Activated CD8-positive, alpha-beta T cell treated with anti-CD3 and anti-CD28 coated beads, Interleukin-2, amount 10 ng/mL, durations not matched to agents 7 days and 5 days (primary cell): ENCODE measurements around the gene CTXND1. TPM values are rescaled to one million over a fixed set of nuclear protein-coding genes. Genes with fewer than 3 reads are reported as not detected.
A peak's percentile ranks its signal among the peaks of the same experiment; 100 is the strongest.
"Not testable (repeated sequence)": the region's sequence is repeated elsewhere in the genome, so short reads cannot be mapped to it uniquely, and the experiment has no call there.

ENCODE experiments used
- ATAC-seq: fragments of 150-1000 bp; cut with Tn5 transposase; one replicate; pipeline ENCODE4 v1.10.0; 2021; ENCODE audit warnings: moderate library complexity
- CTCF ChIA-PET: fragments of 350-600 bp; sonication (Branson Sonifier 250); formaldehyde crosslinking; loops from one replicate; lab custom pipeline; 2021; ENCODE audit warnings: antibody characterized with exemption; lab: Charles Lee
- POLR2A ChIA-PET: fragments of 350-600 bp; sonication (Branson Sonifier 250); formaldehyde crosslinking; loops from one replicate; lab custom pipeline; 2021; ENCODE audit warnings: antibody characterized with exemption; lab: Charles Lee
- DNase-seq: peaks from one replicate; pipeline ENCODE4 v3.0.0-alpha.2; 2020
- H3K27ac Mint-ChIP-seq: one replicate; pipeline ENCODE4 v1.8.0; 2021; ENCODE audit warnings: mild to moderate bottlenecking, mixed read lengths
- H3K27me3 Mint-ChIP-seq: one replicate; pipeline ENCODE4 v1.8.0; 2021; ENCODE audit warnings: low read depth, mixed read lengths
- H3K36me3 Mint-ChIP-seq: one replicate; pipeline ENCODE4 v1.8.0; 2021; ENCODE audit warnings: low read depth, mixed read lengths
- H3K4me1 Mint-ChIP-seq: one replicate; pipeline ENCODE4 v1.8.0; 2021; ENCODE audit warnings: low read depth, mixed read lengths
- H3K4me3 Mint-ChIP-seq: one replicate; pipeline ENCODE4 v1.8.0; 2021; ENCODE audit warnings: mild to moderate bottlenecking, mixed read lengths
- H3K9me3 Mint-ChIP-seq: one replicate; pipeline ENCODE4 v1.8.0; 2022; ENCODE audit warnings: mixed read lengths; ENCODE audit not compliant: insufficient read depth
- total RNA-seq, 2 experiments: library from RNA; stranded (reverse); gene quantifications; one replicate each; pipeline ENCODE4 v1.2.3, GENCODE V29; 2021

Gene CTXND1
- total RNA-seq, 2 experiments from 2014 or later, result not detected

- peaks cover 54% of the 10 kb centered on the region for H3K36me3 Mint-ChIP-seq
- H3K27ac Mint-ChIP-seq, result peak overlapping the region; percentile 92
- H3K9me3 Mint-ChIP-seq, result no peaks in the 10 kb centered on the region
- ATAC-seq (no peak), DNase-seq (no peak)
- H3K27me3 Mint-ChIP-seq, result no peaks in the 10 kb centered on the region
- peaks cover 28% of the 10 kb centered on the region for H3K4me1 Mint-ChIP-seq
- CTCF ChIA-PET, result interaction anchor here (3.2 kb wide), 1 partner anchor 11 kb away, joined by 10 read pairs; no protein-coding TSS in a partner anchor
- H3K4me3 Mint-ChIP-seq, result no peak overlapping the region
- POLR2A ChIA-PET, result interaction anchor here (2.0 kb wide), 1 partner anchor 102 kb away, joined by 7 read pairs; the partner anchor contains the start of gene ZFAND6
These were observed 89.9 kb downstream of the CTXND1 start for GRCh38 chr15:80162059-80162554.

- CTCF ChIA-PET, result interaction anchor here (0.9 to 3.2 kb wide), 3 partner anchors 11 to 101 kb away, joined by 3 to 10 read pairs (median 4); no protein-coding TSS in a partner anchor
- ATAC-seq, result no peak
- Mint-ChIP-seq H3K4me3 (no peak overlapping the region), H3K27me3 (no peaks in the 10 kb centered on the region), H3K36me3 (peaks cover 54% of the 10 kb centered on the region), H3K9me3 (no peaks in the 10 kb centered on the region), H3K4me1 (peaks cover 25% of the 10 kb centered on the region), H3K27ac (peak overlapping the region; percentile 92)
- POLR2A ChIA-PET, result interaction anchor here (0.6 to 2.0 kb wide), 3 partner anchors 10 to 184 kb away, joined by 3 to 7 read pairs (median 3); partner anchors contain the start of gene ZFAND6
- no peak for DNase-seq
These were observed 90.5 kb downstream of the CTXND1 start for GRCh38 chr15:80161468-80162016.

GRCh38 chr15:80160570-80161156, 91.3 kb downstream of the CTXND1 start:
- Mint-ChIP-seq H3K27ac (peak overlapping the region; percentile 92), H3K4me1 (peaks cover 25% of the 10 kb centered on the region), H3K27me3 (no peaks in the 10 kb centered on the region), H3K9me3 (no peaks in the 10 kb centered on the region), H3K36me3 (peaks cover 54% of the 10 kb centered on the region), H3K4me3 (no peak overlapping the region)
- ATAC-seq (peak; percentile 91), DNase-seq (peak; percentile 76)
- ChIA-PET CTCF (interaction anchor here (0.6 to 1.6 kb wide), 8 partner anchors 9 to 100 kb away, joined by 3 to 5 read pairs (median 3); no protein-coding TSS in a partner anchor), POLR2A (interaction anchor here (1.0 to 2.0 kb wide), 3 partner anchors 9 to 192 kb away, joined by 3 to 7 read pairs (median 3); partner anchors contain the start of gene ZFAND6)

GRCh38 chr15:80159811-80160569, 92.0 kb downstream of the CTXND1 start:
- Mint-ChIP-seq H3K36me3 (peaks cover 54% of the 10 kb centered on the region), H3K27me3 (no peaks in the 10 kb centered on the region), H3K4me3 (no peak overlapping the region), H3K4me1 (peaks cover 31% of the 10 kb centered on the region), H3K9me3 (no peaks in the 10 kb centered on the region), H3K27ac (peak overlapping the region; percentile 92)
- ChIA-PET CTCF (interaction anchor here (0.7 to 1.6 kb wide), 7 partner anchors 8 to 99 kb away, joined by 3 to 5 read pairs (median 3); no protein-coding TSS in a partner anchor), POLR2A (interaction anchor here (1.0 to 2.0 kb wide), 3 partner anchors 8 to 192 kb away, joined by 3 to 7 read pairs (median 3); partner anchors contain the start of gene ZFAND6)
- DNase-seq, result no peak
- ATAC-seq, result peak; percentile 37

GRCh38 chr15:80159301-80159700, 92.7 kb downstream of the CTXND1 start:
- no peak overlapping the region for H3K4me3 Mint-ChIP-seq
- no peak for DNase-seq
- H3K27ac Mint-ChIP-seq, result peak overlapping the region; percentile 71
- no peak for ATAC-seq
- H3K27me3 Mint-ChIP-seq, result no peaks in the 10 kb centered on the region
- CTCF ChIA-PET, result no interaction called here
- H3K9me3 Mint-ChIP-seq, result no peaks in the 10 kb centered on the region
- peaks cover 53% of the 10 kb centered on the region for H3K36me3 Mint-ChIP-seq
- H3K4me1 Mint-ChIP-seq, result peaks cover 38% of the 10 kb centered on the region
- POLR2A ChIA-PET, result no interaction called here

GRCh38 chr15:80157215-80157614, 94.8 kb downstream of the CTXND1 start:
- Mint-ChIP-seq H3K27me3 (no peaks in the 10 kb centered on the region), H3K27ac (no peak overlapping the region), H3K9me3 (no peaks in the 10 kb centered on the region), H3K4me1 (peaks cover 51% of the 10 kb centered on the region), H3K36me3 (peaks cover 41% of the 10 kb centered on the region), H3K4me3 (no peak overlapping the region)
- CTCF ChIA-PET, result no interaction called here
- POLR2A ChIA-PET, result interaction anchor here (1.4 kb wide), 1 partner anchor 14 kb away, joined by 3 read pairs; no protein-coding TSS in a partner anchor
- ATAC-seq (no peak), DNase-seq (no peak)

- no peak overlapping the region for H3K4me3 Mint-ChIP-seq
- H3K27ac Mint-ChIP-seq, result no peak overlapping the region
- no peaks in the 10 kb centered on the region for H3K9me3 Mint-ChIP-seq
- DNase-seq, result no peak
- ChIA-PET CTCF (no interaction called here), POLR2A (interaction anchor here (0.6 kb wide), 1 partner anchor 188 kb away, joined by 6 read pairs; no protein-coding TSS in a partner anchor)
- H3K36me3 Mint-ChIP-seq, result peaks cover 32% of the 10 kb centered on the region
- no peak for ATAC-seq
- no peaks in the 10 kb centered on the region for H3K27me3 Mint-ChIP-seq
- peaks cover 52% of the 10 kb centered on the region for H3K4me1 Mint-ChIP-seq
These were observed 95.8 kb downstream of the CTXND1 start for GRCh38 chr15:80156176-80156720.

GRCh38 chr15:80155378-80156175, 96.4 kb downstream of the CTXND1 start:
- H3K27me3 Mint-ChIP-seq, H3K27ac Mint-ChIP-seq, H3K4me3 Mint-ChIP-seq, H3K9me3 Mint-ChIP-seq, POLR2A ChIA-PET, ATAC-seq, CTCF ChIA-PET, DNase-seq: not testable (repeated sequence)
- peaks cover 45% of the 10 kb centered on the region for H3K4me1 Mint-ChIP-seq
- peaks cover 29% of the 10 kb centered on the region for H3K36me3 Mint-ChIP-seq

GRCh38 chr15:80155001-80155377, 97.0 kb downstream of the CTXND1 start:
- Mint-ChIP-seq H3K4me3 (peak overlapping the region; percentile 90), H3K9me3 (no peaks in the 10 kb centered on the region), H3K36me3 (peaks cover 23% of the 10 kb centered on the region), H3K27me3 (peaks cover 4% of the 10 kb centered on the region), H3K4me1 (peaks cover 39% of the 10 kb centered on the region), H3K27ac (no peak overlapping the region)
- CTCF ChIA-PET, result no interaction called here
- DNase-seq (no peak), ATAC-seq (no peak)
- POLR2A ChIA-PET, result no interaction called here

GRCh38 chr15:80154336-80154735, 97.7 kb downstream of the CTXND1 start:
- Mint-ChIP-seq H3K27ac (peak overlapping the region; percentile 79), H3K27me3 (peaks cover 4% of the 10 kb centered on the region), H3K4me1 (peaks cover 33% of the 10 kb centered on the region), H3K4me3 (peak overlapping the region; percentile 90), H3K9me3 (no peaks in the 10 kb centered on the region), H3K36me3 (peaks cover 17% of the 10 kb centered on the region)
- POLR2A ChIA-PET, result interaction anchor here (1.2 kb wide), 1 partner anchor 231 kb away, joined by 5 read pairs; no protein-coding TSS in a partner anchor
- CTCF ChIA-PET, result no interaction called here
- no peak for ATAC-seq
- DNase-seq, result no peak
